Measurements from ENCODE around the gene MRPS2. TPM values are rescaled to one million over a fixed set of nuclear protein-coding genes. Genes with fewer than 3 reads are reported as not detected.

MRPS2 gene
- total and polyA plus RNA-seq, 2 donors (not counting 3 experiments of a cell fraction or from before 2014, with no cell fraction given): 50.8 to 231 TPM

DNA sequence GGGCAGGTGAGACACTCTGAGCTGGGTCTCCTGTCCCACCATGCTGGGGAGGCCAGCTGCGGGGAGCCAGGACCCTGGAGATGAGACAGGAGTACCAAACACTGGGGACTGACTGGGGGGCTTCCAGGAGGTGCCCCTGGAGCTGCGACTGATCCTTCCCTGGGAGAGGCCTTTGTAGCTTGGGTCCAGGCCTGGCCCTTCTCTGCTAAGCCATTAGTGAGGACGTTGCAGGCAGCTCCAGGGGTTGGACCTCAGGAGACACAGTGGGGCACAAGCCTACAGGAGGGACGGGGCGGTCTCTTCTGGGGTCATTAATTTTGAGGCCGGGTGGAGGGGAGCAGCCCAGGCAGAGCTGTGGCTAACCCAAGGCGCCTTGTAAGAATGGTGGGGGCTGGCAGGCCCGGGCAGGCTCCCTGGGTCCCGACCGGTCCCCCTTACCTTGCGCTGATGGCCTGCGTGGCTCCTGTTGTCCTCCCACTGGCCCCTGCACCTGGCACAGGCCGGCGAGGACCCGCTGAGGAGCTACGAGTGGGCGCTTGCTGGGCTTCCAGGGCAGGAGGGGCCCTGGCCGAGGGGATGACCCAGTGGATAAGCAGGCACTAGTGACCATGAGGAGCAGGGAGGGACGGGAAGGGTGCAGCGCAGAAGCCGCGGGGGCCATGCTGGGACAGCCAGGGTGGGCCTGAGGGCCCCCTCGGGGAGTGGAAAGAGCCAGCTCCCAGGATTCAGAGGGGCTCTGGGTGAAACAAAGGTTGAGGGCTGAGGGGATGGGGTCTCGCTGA, 5.1 kb downstream of the MRPS2 start:
- ChIA-PET POLR2A (no interaction called here), CTCF (interaction anchor here (1.3 to 2.5 kb wide), 2 partner anchors 25 to 91 kb away, joined by 3 to 11 read pairs; no protein-coding TSS in a partner anchor)
- Histone ChIP-seq H3K79me2 (ENCODE audit: control insufficient read depth, insufficient read depth, low read length) (peaks cover 21% of the 10 kb centered on the region), H3K27ac (ENCODE audit: insufficient read depth, low read depth, low read length) (no peak overlapping the region), H3K4me3 (replicated peaks in 1 of 3; ENCODE audit: insufficient read depth in 1 of 3, low read depth in 1 of 3, low read length in 3 of 3) (no peak overlapping the region), H3K4me1 (ENCODE audit: control insufficient read depth, extremely low read depth, insufficient read depth, low read length) (peaks cover 11% of the 10 kb centered on the region), H3K9me3 (replicated peaks; ENCODE audit: control insufficient read depth, insufficient read depth, low read length) (no peaks in the 10 kb centered on the region), H3K36me3 (ENCODE audit: control insufficient read depth in 2 of 2, extremely low read depth in 1 of 2, insufficient read depth in 2 of 2, low read length in 2 of 2) (peaks cover 2 to 28% of the 10 kb centered on the region in 2 experiments), H3K4me2 (ENCODE audit: insufficient read depth, low read length) (no peak overlapping the region), H4K20me1 (replicated peaks; ENCODE audit: control insufficient read depth, extremely low read depth, insufficient read depth, low read length) (no peaks in the 10 kb centered on the region), H3K27me3 (ENCODE audit: control insufficient read depth in 2 of 2, insufficient read depth in 2 of 2, low read length in 2 of 2) (no peaks in the 10 kb centered on the region), H3K9ac (replicated peaks; ENCODE audit: extremely low read depth, insufficient read depth, low read length) (no peak overlapping the region), H2AFZ (ENCODE audit: low read depth, low read length) (no peak overlapping the region), H3K9me1 (replicated peaks; ENCODE audit: control insufficient read depth, extremely low read depth, insufficient read depth, low read length) (no peaks in the 10 kb centered on the region)
- intact Hi-C loops (cut with micrococcal nuclease): no loop called here
- FAIRE-seq: no peak
- TF ChIP-seq GATA2 (IDR thresholded peaks at IDR 0.05; ENCODE audit: insufficient read depth, insufficient read length, low read depth, low read length) (no peak), POLR2A (IDR thresholded peaks at IDR 0.05; ENCODE audit: low read depth, low read length) (no peak), POLR2AphosphoS5 (IDR thresholded peaks at IDR 0.05; ENCODE audit: insufficient read depth, low read depth, low read length) (no peak), MAX (IDR thresholded peaks at IDR 0.05; ENCODE audit: insufficient read depth, insufficient read length) (no peak), MYC (IDR thresholded peaks at IDR 0.05; ENCODE audit: low read depth, low read length) (no peak), FOS (IDR thresholded peaks at IDR 0.05; ENCODE audit: borderline replicate concordance, insufficient read depth, low read length) (no peak), JUN (IDR thresholded peaks at IDR 0.05; ENCODE audit: borderline replicate concordance, insufficient read depth, insufficient read length, low read depth) (no peak), EZH2 (IDR thresholded peaks at IDR 0.05; ENCODE audit: borderline replicate concordance, low read depth, low read length, severe bottlenecking) (no peak)
- TF ChIP-seq, protein P1, sequence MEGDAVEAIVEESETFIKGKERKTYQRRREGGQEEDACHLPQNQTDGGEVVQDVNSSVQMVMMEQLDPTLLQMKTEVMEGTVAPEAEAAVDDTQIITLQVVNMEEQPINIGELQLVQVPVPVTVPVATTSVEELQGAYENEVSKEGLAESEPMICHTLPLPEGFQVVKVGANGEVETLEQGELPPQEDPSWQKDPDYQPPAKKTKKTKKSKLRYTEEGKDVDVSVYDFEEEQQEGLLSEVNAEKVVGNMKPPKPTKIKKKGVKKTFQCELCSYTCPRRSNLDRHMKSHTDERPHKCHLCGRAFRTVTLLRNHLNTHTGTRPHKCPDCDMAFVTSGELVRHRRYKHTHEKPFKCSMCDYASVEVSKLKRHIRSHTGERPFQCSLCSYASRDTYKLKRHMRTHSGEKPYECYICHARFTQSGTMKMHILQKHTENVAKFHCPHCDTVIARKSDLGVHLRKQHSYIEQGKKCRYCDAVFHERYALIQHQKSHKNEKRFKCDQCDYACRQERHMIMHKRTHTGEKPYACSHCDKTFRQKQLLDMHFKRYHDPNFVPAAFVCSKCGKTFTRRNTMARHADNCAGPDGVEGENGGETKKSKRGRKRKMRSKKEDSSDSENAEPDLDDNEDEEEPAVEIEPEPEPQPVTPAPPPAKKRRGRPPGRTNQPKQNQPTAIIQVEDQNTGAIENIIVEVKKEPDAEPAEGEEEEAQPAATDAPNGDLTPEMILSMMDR (IDR thresholded peaks at IDR 0.05; ENCODE audit: extremely low read depth in 1 of 2, insufficient read depth in 1 of 2, low read depth in 1 of 2, low read length in 2 of 2): no peak
- dilution Hi-C loops (cut with MboI; ENCODE audit: extremely low pct_ligation_motif_present, low sequenced_read_pairs): no loop called here
- no peak for DNase-seq (ENCODE audit: low read depth, low spot score)
- no TSS peak for BruUV-seq (replicated peaks)

Measured in endothelial cell of umbilical vein (primary cell).